Measurements from ENCODE around the gene SLC12A9.

Gene SLC12A9

GRCh38 chr7:100863406-100863950 is 11.0 kb downstream of the SLC12A9 start:
- no peak for DNase-seq

- no peak for DNase-seq
These were observed 11.8 kb downstream of the SLC12A9 start for GRCh38 chr7:100864263-100864845.

- no peak for DNase-seq
These were observed 12.9 kb downstream of the SLC12A9 start for GRCh38 chr7:100865372-100865911.

- DNase-seq: no peak
These were observed 13.6 kb downstream of the SLC12A9 start for GRCh38 chr7:100865938-100866728.

- no peak for DNase-seq
These were observed 14.2 kb downstream of the SLC12A9 start for GRCh38 chr7:100866729-100867039.

GRCh38 chr7:100867040-100867775 is 14.7 kb downstream of the SLC12A9 start, which contains the start of gene TRIP6:
Gene TRIP6, plus strand, starts transcription at chr7:100867387. Its CDS starts 111 bp downstream, at chr7:100867498.
- DNase-seq: no peak

- DNase-seq: no peak
These were observed 15.4 kb downstream of the SLC12A9 start for GRCh38 chr7:100867776-100868485.

- DNase-seq: no peak
These were observed 21.2 kb downstream of the SLC12A9 start for GRCh38 chr7:100873599-100874299.

GRCh38 chr7:100874300-100874576 is 21.7 kb downstream of the SLC12A9 start:
- no peak for DNase-seq

GRCh38 chr7:100874577-100875355 is 22.3 kb downstream of the SLC12A9 start, which contains the start of gene SRRT:
Gene SRRT, plus strand, starts transcription at chr7:100875103. Its CDS starts 488 bp downstream, at chr7:100875591.
- peak; percentile 96 to 97 for DNase-seq

- DNase-seq: no peak
These were observed 22.8 kb downstream of the SLC12A9 start for GRCh38 chr7:100875356-100875751.

GRCh38 chr7:100878013-100878412 is 25.5 kb downstream of the SLC12A9 start:
- DNase-seq: no peak

GRCh38 chr7:100878685-100879084 is 26.2 kb downstream of the SLC12A9 start:
- no peak for DNase-seq

GRCh38 chr7:100879685-100880261 is 27.3 kb downstream of the SLC12A9 start:
- no peak for DNase-seq

- DNase-seq: no peak
These were observed 28.1 kb downstream of the SLC12A9 start for GRCh38 chr7:100880645-100881044.

- no peak for DNase-seq
These were observed 28.6 kb downstream of the SLC12A9 start for GRCh38 chr7:100881136-100881535.

GRCh38 chr7:100882201-100882600 is 29.7 kb downstream of the SLC12A9 start:
- DNase-seq: no peak

GRCh38 chr7:100882785-100883526 is 30.4 kb downstream of the SLC12A9 start:
- DNase-seq: no peak

GRCh38 chr7:100884736-100885439 is 32.4 kb downstream of the SLC12A9 start:
- no peak for DNase-seq

Measured in SHP77 (cell line).